ENCODE data around the gene SEMA4B.

DNA sequence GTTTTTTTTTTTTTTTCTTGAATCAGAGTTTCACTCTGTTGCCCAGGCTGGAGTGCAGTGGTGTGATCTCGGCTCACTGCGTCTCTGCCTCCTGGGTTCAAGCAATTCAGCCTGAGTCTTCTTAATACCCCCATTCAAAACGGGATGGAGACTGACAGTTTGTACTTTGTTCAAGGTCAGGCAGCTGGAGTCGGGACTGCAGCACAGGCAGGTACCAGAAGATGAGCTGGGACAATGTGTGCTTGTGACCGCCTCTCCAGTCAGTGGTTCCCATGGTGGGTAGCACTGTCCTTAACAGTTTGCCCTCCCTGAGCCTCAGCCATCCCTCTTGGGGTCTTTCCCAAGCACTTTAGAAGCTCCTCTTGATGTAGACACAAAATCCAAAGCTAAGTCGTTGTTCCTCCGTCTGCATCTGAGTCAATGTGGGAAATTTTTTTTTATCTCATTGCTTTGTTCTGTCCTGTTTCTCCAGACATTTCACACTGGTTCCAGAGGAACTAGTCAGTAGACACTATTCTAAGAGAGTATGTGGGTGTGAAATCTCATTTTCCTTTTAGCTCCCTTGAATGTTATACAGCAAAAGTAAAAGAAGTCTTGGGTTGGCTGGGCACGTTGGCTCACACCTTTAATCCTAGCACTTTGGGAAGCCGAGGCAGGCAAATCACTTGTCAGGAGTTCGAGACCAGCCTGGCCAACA, 43.0 kb downstream of the SEMA4B start:
- no peak for TF ChIP-seq EZH2phosphoT487 (IDR thresholded peaks at IDR 0.05; ENCODE audit: borderline replicate concordance, low read length)
- no peak for TF ChIP-seq CTCF (IDR thresholded peaks at IDR 0.05; ENCODE audit: low read depth, low read length, poor library complexity, severe bottlenecking)
